Right ventricle myocardium superior (tissue), 1 donor: ENCODE results near the gene EBF4. TPM values are rescaled to one million over a fixed set of nuclear protein-coding genes. Genes with fewer than 3 reads are reported as not detected.

ENCODE experiments used
- ATAC-seq: fragments of 200-7000 bp; cut with Tn5 transposase; one replicate; pipeline ENCODE4 v1.9.1; 2020; ENCODE audit warnings: mild to moderate bottlenecking; ENCODE audit not compliant: poor library complexity
- DNase-seq: peaks from one replicate; pipeline ENCODE4 v3.0.0-alpha.2; 2020
- intact Hi-C: fragments of 100-400 bp; cut with DNase I; formaldehyde crosslinking; loops from one replicate; pipeline ENCODE4 v1.11.2; 2022
- total RNA-seq: library from RNA; stranded (reverse); fragmentation: NEBNext Ultra II Directional; extraction: Animal tissue kit (Norgen Biotek cat#: 25700); gene quantifications from one replicate; pipeline ENCODE4 v1.2.1, GENCODE V29; 2021
- donor health status: DM: no; HTN: yes; CAD: no; lungs with severe emphysema.

The EBF4 gene
- total RNA-seq, 1 donor from 2014 or later, result 2.9 TPM

GRCh38 chr20:2750491-2751251 lies 58.1 kb downstream of the EBF4 start:
- DNase-seq (peak; percentile 63), ATAC-seq (peak; percentile 51)
- intact Hi-C loops, result no loop called here

GRCh38 chr20:2751347-2751877 lies 58.8 kb downstream of the EBF4 start:
- ATAC-seq (peak; percentile 16), DNase-seq (no peak)
- intact Hi-C loops, result no loop called here

- DNase-seq (no peak), ATAC-seq (no peak)
- intact Hi-C loops, result no loop called here
Observed at GRCh38 chr20:2751878-2752566, 59.4 kb downstream of the EBF4 start.

- intact Hi-C loops, result no loop called here
- peak; percentile 57 for DNase-seq
- no peak for ATAC-seq
Observed at GRCh38 chr20:2752567-2753460, 60.2 kb downstream of the EBF4 start.

GRCh38 chr20:2753461-2754040 lies 61.0 kb downstream of the EBF4 start:
- ATAC-seq, result no peak
- intact Hi-C loops, result no loop called here
- DNase-seq, result no peak

GRCh38 chr20:2754424-2754823 lies 61.8 kb downstream of the EBF4 start:
- intact Hi-C loops, result no loop called here
- DNase-seq, result no peak
- no peak for ATAC-seq

GRCh38 chr20:2755451-2756055 lies 63.0 kb downstream of the EBF4 start:
- DNase-seq (no peak), ATAC-seq (no peak)
- intact Hi-C loops, result loop anchor here (5.0 kb wide), 1 partner anchor 247 kb away; no protein-coding TSS in a partner anchor

GRCh38 chr20:2756056-2756611 lies 63.6 kb downstream of the EBF4 start:
- intact Hi-C loops, result loop anchor here (5.0 kb wide), 1 partner anchor 246 kb away; no protein-coding TSS in a partner anchor
- peak; percentile 51 for ATAC-seq
- no peak for DNase-seq

- intact Hi-C loops, result loop anchor here (5.0 kb wide), 1 partner anchor 245 kb away; no protein-coding TSS in a partner anchor
- ATAC-seq (no peak), DNase-seq (no peak)
Observed at GRCh38 chr20:2757001-2757400, 64.4 kb downstream of the EBF4 start.

GRCh38 chr20:2757969-2758368 lies 65.4 kb downstream of the EBF4 start:
- intact Hi-C loops, result loop anchor here (5.0 kb wide), 1 partner anchor 244 kb away; no protein-coding TSS in a partner anchor
- ATAC-seq, result no peak
- no peak for DNase-seq

GRCh38 chr20:2759143-2759542 lies 66.6 kb downstream of the EBF4 start:
- DNase-seq (no peak), ATAC-seq (no peak)
- intact Hi-C loops, result loop anchor here (5.0 kb wide), 1 partner anchor 243 kb away; no protein-coding TSS in a partner anchor

- DNase-seq, result no peak
- intact Hi-C loops, result loop anchor here (5.0 kb wide), 1 partner anchor 243 kb away; no protein-coding TSS in a partner anchor
- no peak for ATAC-seq
Observed at GRCh38 chr20:2759603-2760296, 67.2 kb downstream of the EBF4 start.

GRCh38 chr20:2760297-2760951 lies 67.8 kb downstream of the EBF4 start:
- DNase-seq, result no peak
- intact Hi-C loops, result no loop called here
- ATAC-seq, result no peak

- intact Hi-C loops, result no loop called here
- no peak for DNase-seq
- no peak for ATAC-seq
Observed at GRCh38 chr20:2760952-2761305, 68.3 kb downstream of the EBF4 start.

GRCh38 chr20:2761885-2762284 lies 69.3 kb downstream of the EBF4 start:
- ATAC-seq, result no peak
- intact Hi-C loops, result no loop called here
- no peak for DNase-seq

- intact Hi-C loops, result no loop called here
- ATAC-seq (no peak), DNase-seq (no peak)
Observed at GRCh38 chr20:2762578-2763131, 70.1 kb downstream of the EBF4 start.
